Aorta (tissue), 5 donors: Measurements from ENCODE around the gene COQ3. TPM values are rescaled to one million over a fixed set of nuclear protein-coding genes. Genes with fewer than 3 reads are reported as not detected.
"Not testable (repeated sequence)": the region's sequence is repeated elsewhere in the genome, so short reads cannot be mapped to it uniquely, and the experiment has no call there.

Experiments used
- ATAC-seq: fragments of 200-7000 bp; cut with Tn5 transposase; one replicate; pipeline ENCODE4 v1.9.1; 2022; ENCODE audit warnings: moderate library complexity; ENCODE audit not compliant: low FRiP score
- DNase-seq, 2 donors: peaks; one replicate each; pipeline ENCODE4 v3.0.0-alpha.2; 2020
- H3K27ac ChIP-seq, 2 donors: one replicate each; pipeline ENCODE4 v1.5.1; 2013; ENCODE audit warnings: low read length in 2 of 2, mild to moderate bottlenecking in 2 of 2, moderate library complexity in 2 of 2, control low read depth in 1 of 2, inconsistent platforms in 1 of 2, low read depth in 1 of 2
- H3K27me3 ChIP-seq, 2 donors: one replicate each; pipeline ENCODE4 v1.6.1; 2013; ENCODE audit warnings: control low read depth in 1 of 2, low read length in 1 of 2, mild to moderate bottlenecking in 1 of 2, moderate library complexity in 1 of 2; ENCODE audit not compliant: insufficient read depth in 2 of 2, control insufficient read depth in 1 of 2
- H3K36me3 ChIP-seq, 2 donors: one replicate each; pipeline ENCODE4 v1.6.1; 2013; ENCODE audit warnings: control low read depth in 1 of 2, low read length in 1 of 2, mild to moderate bottlenecking in 1 of 2; ENCODE audit not compliant: insufficient read depth in 2 of 2, control insufficient read depth in 1 of 2
- H3K4me1 ChIP-seq, 2 donors: one replicate each; pipeline ENCODE4 v1.6.1; 2013; ENCODE audit warnings: low read length in 2 of 2, control low read depth in 1 of 2, mild to moderate bottlenecking in 1 of 2, moderate library complexity in 1 of 2; ENCODE audit not compliant: insufficient read depth in 2 of 2, control insufficient read depth in 1 of 2
- H3K4me3 ChIP-seq, 2 donors: one replicate each; pipeline ENCODE4 v1.5.1; 2013; ENCODE audit warnings: low read length in 2 of 2, control low read depth in 1 of 2, mild to moderate bottlenecking in 1 of 2
- H3K9me3 ChIP-seq: one replicate; pipeline ENCODE4 v1.6.1; 2013; ENCODE audit warnings: mild to moderate bottlenecking, low read length; ENCODE audit not compliant: control insufficient read depth
- WGBS, 2 donors: extraction: QIAGEN DNeasy Blood & Tissue Kit; methylation state at CpG; one replicate each; pipeline ENCODE4 v1.1.7; 2013; 5-methylcytosine and 5-hydroxymethylcytosine counted together
- intact Hi-C, 2 donors: fragments of 100-400 bp; cut with DNase I; formaldehyde crosslinking; loops; one replicate each; pipeline versions ENCODE4 v1.14.2 to v1.15.0; 2022
- polyA plus RNA-seq, 2 donors: library from polyadenylated mRNA; stranded (reverse); fragments of 200-250 nt; gene quantifications; one replicate each; pipeline ENCODE4 v1.2.3, GENCODE V29; 2013
- total RNA-seq, 2 donors: library from RNA; stranded (reverse); fragmentation: NEBNext Ultra II Directional; extraction: Animal tissue kit (Norgen Biotek cat#: 25700); gene quantifications; one replicate each; pipeline ENCODE4 v1.2.1, GENCODE V29; 2021
- donor health status: healthy with polysubstance abuse.
- donor health status: Bipolar disorder and iron deficiency.
- donor health status: DM: no; HTN: no; CAD: no.
- donor health status: DM: no; HTN: no; CAD: no.
- donor health status: DM: yes; HTN: yes; CAD: no.

Gene COQ3
- total and polyA plus RNA-seq, 4 donors, result 2.4 to 11.6 (median 5.6) TPM

DNA sequence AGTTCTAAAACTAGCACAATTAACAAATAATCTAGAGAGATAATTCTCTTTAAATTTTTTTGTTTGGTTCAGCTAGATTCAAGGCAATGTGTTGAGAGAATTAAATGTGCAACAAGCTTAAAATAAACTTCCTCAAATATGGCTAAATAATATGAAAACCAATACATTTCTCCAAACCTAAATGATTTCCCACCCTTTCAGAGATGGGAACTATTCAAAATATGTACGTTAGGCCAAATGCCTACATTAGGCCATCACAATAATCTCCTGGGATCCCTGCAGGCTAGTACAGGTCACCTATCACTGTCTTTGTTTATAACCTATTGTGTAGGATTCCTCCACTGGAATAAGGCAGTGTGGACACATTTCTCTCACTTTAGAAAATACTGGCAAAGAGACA lies 46.2 kb downstream of the COQ3 start:
- intact Hi-C loops, result loop anchor here in 1 of 2 donors (5.0 kb wide), 1 partner anchor 79 kb away; the partner anchor contains the start of gene PNISR

DNA sequence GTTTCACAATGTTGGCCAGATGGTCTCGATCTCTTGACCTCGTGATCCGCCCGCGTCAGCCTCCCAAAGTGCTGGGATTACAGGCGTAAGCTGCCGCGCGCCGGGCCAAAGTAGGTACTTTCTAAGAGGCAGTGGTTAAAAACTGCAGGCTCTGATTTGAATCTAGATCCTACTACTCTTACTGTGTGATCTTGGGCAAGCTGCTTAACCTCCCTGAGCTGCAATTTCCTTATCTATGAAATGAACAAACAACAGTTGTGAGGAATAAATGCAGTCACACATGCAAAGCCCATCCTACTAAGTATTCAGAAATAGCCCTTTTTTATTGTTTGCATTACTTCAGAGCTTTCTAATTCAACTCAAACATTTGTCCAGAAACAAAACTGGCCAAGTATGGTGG lies 47.4 kb downstream of the COQ3 start:
- intact Hi-C loops, result loop anchor here in 1 of 2 donors (5.0 kb wide), 1 partner anchor 81 kb away; the partner anchor contains the start of gene PNISR

More for the DNA sequence above, 46.2 kb downstream of the COQ3 start:
- WGBS, 2 donors, result 79 to 81% methylated on average over 1 of the region's 1 CpG
- H3K27me3 ChIP-seq, result no peaks in the 10 kb centered on the region
- DNase-seq, result no peak
- H3K9me3 ChIP-seq, result no peaks in the 10 kb centered on the region
- ATAC-seq, result no peak
- H3K4me1 ChIP-seq, result peaks cover 0 to 2% of the 10 kb centered on the region in 2 donors
- no peak overlapping the region for H3K27ac ChIP-seq
- no peak overlapping the region for H3K4me3 ChIP-seq
- H3K36me3 ChIP-seq, result no peaks in the 10 kb centered on the region

DNA sequence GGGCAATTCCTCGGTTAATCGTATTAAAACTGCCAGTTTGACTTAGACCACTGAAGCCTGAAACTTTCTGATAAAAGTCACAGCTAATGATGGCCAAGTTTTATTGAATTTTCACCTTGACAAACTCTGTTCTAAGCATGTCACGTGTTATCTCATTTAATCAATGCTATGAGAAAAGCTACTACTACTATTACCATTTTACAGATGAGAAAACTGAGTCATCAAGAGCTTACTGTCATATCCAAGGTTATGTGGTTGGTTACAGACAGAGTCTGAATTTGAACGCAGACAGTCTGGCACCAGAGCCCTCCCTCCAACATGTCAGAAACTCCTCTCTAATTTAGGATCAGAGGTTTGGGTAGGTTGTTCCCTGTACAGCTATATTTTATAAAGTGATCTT lies 48.8 kb downstream of the COQ3 start:
- H3K27me3 ChIP-seq, result no peaks in the 10 kb centered on the region
- H3K27ac ChIP-seq, result no peak overlapping the region
- ATAC-seq (no peak), DNase-seq (no peak)
- H3K9me3 ChIP-seq, result no peaks in the 10 kb centered on the region
- H3K36me3 ChIP-seq, result no peaks in the 10 kb centered on the region
- intact Hi-C loops, result loop anchor here in 1 of 2 donors (5.0 kb wide), 1 partner anchor 82 kb away; the partner anchor contains the start of gene PNISR
- WGBS, 2 donors, result 94 to 97% methylated on average over 4 of the region's 4 CpGs
- peaks cover 0 to 2% of the 10 kb centered on the region in 2 donors for H3K4me1 ChIP-seq
- no peak overlapping the region for H3K4me3 ChIP-seq

More for the DNA sequence above, 47.4 kb downstream of the COQ3 start:
- no peaks in the 10 kb centered on the region for H3K9me3 ChIP-seq
- 98 to 100% methylated on average over 5 to 10 of the region's 10 CpGs for WGBS, 2 donors
- H3K4me1 ChIP-seq, result peaks cover 0 to 2% of the 10 kb centered on the region in 2 donors
- no peaks in the 10 kb centered on the region for H3K36me3 ChIP-seq
- H3K4me3 ChIP-seq, result no peak overlapping the region
- no peaks in the 10 kb centered on the region for H3K27me3 ChIP-seq
- DNase-seq (no peak), ATAC-seq (no peak)
- H3K27ac ChIP-seq, result no peak overlapping the region

DNA sequence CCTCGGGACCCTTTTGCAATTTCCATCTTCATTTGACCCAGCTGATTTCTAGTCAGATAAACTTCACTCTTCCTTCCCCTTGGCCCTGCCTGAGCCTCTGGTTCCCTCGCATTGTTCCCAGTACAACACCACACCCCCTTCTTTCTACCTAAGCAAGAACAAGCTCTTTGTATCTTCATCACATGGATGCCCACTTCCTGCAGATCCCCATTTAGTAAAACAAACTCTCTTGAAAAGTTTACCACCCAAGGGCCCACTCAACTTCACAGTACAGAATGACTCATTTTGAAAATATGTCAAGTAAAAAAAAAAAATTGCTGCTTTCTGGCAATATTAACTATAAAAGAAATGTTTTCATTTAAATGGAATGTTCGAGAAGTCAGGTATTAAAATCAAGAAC lies 49.7 kb downstream of the COQ3 start:
- Histone ChIP-seq H3K4me3 (no peak overlapping the region), H3K4me1 (peaks cover 0 to 2% of the 10 kb centered on the region in 2 donors), H3K36me3 (no peaks in the 10 kb centered on the region), H3K9me3 (no peaks in the 10 kb centered on the region), H3K27ac (no peak overlapping the region), H3K27me3 (no peaks in the 10 kb centered on the region)
- ATAC-seq, result no peak
- 44 to 45% methylated on average over 3 of the region's 3 CpGs for WGBS, 2 donors
- no peak for DNase-seq
- intact Hi-C loops, result no loop called here

DNA sequence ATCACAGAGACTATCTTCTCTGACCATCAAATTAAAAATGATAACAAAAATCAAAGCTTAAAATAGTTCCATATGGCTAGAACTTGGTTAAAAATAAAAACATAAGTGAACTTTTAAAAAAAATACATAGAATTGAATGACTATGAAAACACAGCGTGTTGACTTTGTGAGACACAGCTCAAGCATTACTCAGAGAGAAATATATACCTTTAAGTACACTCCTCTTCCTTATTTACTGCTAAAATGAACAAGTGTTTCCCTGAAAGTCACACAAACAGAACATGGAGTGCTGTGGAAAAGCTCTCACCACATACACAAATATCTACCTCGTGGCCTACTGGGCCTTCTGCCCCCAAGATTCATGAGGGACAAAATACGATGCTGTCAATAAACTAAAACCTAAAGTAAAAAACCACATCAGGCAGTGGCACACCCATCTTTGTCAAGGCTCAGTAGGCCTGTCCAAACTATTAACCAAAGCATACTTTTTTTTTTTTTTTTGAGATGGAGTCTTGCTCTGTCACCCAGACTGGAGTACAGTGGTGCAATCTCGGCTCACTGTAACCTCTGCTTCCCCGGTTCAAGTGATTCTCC lies 52.0 kb downstream of the COQ3 start:
- ATAC-seq (no peak), DNase-seq (no peak)
- no peak overlapping the region for H3K4me3 ChIP-seq
- intact Hi-C loops, result no loop called here
- H3K4me1 ChIP-seq, result peaks cover 0 to 2% of the 10 kb centered on the region in 2 donors
- no peaks in the 10 kb centered on the region for H3K9me3 ChIP-seq
- H3K27me3 ChIP-seq, result no peaks in the 10 kb centered on the region
- 89% methylated on average over 5 of the region's 5 CpGs for WGBS, 2 donors
- H3K27ac ChIP-seq, result no peak overlapping the region
- H3K36me3 ChIP-seq, result no peaks in the 10 kb centered on the region

DNA sequence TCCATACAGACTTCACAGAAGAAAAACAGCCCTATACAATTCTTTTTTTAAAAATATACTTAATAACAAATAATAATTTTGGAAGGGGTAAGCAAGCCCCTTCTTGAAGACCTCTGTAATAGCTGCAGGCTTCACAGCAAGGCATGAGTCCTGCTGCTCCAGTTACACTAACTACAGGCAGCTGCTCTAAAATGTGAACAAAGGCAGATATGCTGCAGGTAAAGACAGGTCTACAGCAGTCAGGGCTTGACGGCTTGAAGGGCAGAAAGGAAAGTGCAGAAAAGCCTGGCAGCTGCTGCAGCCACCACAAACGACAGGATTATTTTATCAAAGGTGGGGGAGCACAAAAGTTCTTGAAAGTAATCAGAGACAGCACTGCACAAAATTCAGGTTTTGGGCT lies 55.8 kb downstream of the COQ3 start:
- H3K9me3 ChIP-seq, result no peaks in the 10 kb centered on the region
- DNase-seq, result no peak
- no peaks in the 10 kb centered on the region for H3K4me1 ChIP-seq
- intact Hi-C loops, result loop anchor here in 1 of 2 donors (10.0 kb wide), 1 partner anchor 87 kb away; the partner anchor contains the start of gene PNISR
- H3K27me3 ChIP-seq, result no peaks in the 10 kb centered on the region
- 57 to 60% methylated on average over 2 of the region's 2 CpGs for WGBS, 2 donors
- no peak overlapping the region for H3K4me3 ChIP-seq
- H3K36me3 ChIP-seq, result no peaks in the 10 kb centered on the region
- no peak overlapping the region for H3K27ac ChIP-seq
- no peak for ATAC-seq

DNA sequence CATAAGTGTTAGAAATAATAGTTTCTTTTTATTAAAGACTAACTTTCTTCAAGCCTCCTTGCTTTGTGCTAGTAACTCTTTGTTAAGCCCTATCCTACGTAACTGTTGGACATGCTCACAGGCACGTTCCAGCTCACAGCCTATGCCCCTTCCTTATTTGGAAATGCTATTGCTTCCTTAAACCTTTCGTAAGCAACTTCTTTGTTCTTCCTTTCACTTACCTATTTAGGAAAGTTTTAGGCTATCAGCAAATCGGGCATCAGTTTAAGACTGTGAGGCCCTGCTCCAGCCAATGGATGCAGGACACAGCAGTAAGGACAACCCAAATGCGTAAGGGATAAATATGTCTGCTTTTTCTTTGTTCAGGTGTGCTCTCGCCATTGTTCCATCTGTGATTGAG lies 58.7 kb downstream of the COQ3 start:
- WGBS, 2 donors, result 78 to 81% methylated on average over 6 of the region's 6 CpGs
- not testable (repeated sequence) for H3K4me1 ChIP-seq, H3K9me3 ChIP-seq, ATAC-seq, DNase-seq, H3K36me3 ChIP-seq, H3K4me3 ChIP-seq, H3K27me3 ChIP-seq, H3K27ac ChIP-seq
- intact Hi-C loops, result loop anchor here in 1 of 2 donors (10.0 kb wide), 1 partner anchor 90 kb away; the partner anchor contains the start of gene PNISR

DNA sequence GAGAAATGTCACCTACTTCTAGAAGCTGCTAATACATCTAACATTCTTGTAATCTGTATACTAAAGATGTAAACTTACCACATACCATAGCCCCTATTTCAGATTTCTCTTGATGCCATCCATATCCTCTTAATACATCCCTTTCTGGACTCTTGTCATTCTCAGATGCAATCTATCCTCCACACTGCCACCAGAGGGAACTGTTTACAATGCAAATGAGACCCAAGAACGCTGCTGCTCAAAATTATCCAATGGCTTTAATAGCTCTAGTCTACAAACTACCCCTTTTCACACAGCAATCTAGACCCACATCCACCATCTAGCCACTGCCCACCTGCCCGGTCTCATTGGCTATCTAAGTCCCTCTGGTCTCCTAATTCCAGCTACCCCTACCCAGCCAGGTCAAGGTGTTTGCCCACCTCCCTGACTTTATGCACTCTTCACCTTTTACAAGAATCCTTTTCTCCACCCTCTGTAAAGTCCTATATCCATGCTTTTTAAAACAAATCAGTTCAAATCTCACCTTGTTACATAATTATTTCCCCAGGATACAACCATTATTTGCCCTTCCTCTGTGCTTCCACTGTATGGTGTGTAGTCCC lies 59.4 kb downstream of the COQ3 start:
- Histone ChIP-seq H3K36me3 (no peaks in the 10 kb centered on the region), H3K27me3 (no peaks in the 10 kb centered on the region), H3K9me3 (no peaks in the 10 kb centered on the region), H3K27ac (no peak overlapping the region), H3K4me3 (no peak overlapping the region), H3K4me1 (no peaks in the 10 kb centered on the region)
- WGBS, 2 donors, result 56 to 64% methylated on average over 2 of the region's 2 CpGs
- ATAC-seq (no peak), DNase-seq (no peak)
- intact Hi-C loops, result loop anchor here in 1 of 2 donors (10.0 kb wide), 1 partner anchor 90 kb away; the partner anchor contains the start of gene PNISR

DNA sequence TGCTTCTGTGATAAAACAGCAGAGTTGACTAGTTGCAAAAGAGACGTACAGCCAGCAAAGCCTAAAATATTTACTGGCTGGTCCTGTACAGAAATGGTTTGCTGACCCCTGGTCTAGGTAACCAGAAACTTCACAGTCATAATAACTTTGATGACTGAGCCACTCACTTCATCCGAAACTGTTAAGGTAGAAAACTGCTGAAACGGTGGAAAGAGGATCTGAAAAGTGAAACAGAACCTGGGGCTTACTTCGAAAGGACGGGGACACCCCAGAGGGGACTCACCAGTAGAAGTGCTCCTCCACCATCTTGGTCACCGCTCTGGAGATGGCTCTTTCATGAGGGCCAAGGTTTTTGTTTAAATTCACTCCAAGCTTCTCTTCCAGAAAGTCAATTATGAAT lies 60.9 kb downstream of the COQ3 start:
- Histone ChIP-seq H3K4me3 (no peak overlapping the region), H3K27ac (no peak overlapping the region), H3K9me3 (no peaks in the 10 kb centered on the region), H3K4me1 (no peaks in the 10 kb centered on the region), H3K27me3 (no peaks in the 10 kb centered on the region), H3K36me3 (peaks cover 0 to 2% of the 10 kb centered on the region in 2 donors)
- WGBS, 2 donors, result 81 to 88% methylated on average over 6 of the region's 6 CpGs
- intact Hi-C loops, result loop anchor here in 1 of 2 donors (10.0 kb wide), 1 partner anchor 92 kb away; the partner anchor contains the start of gene PNISR
- ATAC-seq (no peak), DNase-seq (no peak)
